Activated T-helper 2 cell treated with anti-CD3 and anti-CD28 coated beads, Interferon-gamma antibody, Interleukin-2, Interleukin-4, amounts not matched to agents 10 μg/mL and 5 μg/mL and 100 μg/mL, durations not matched to agents 14 hours and 24 hours and 36 hours (primary cell): ENCODE data around the gene GAD1. TPM values are rescaled to one million over a fixed set of nuclear protein-coding genes. Genes with fewer than 3 reads are reported as not detected.

Experiments used
- DNase-seq: peaks from one replicate; pipeline ENCODE4 v3.0.0; 2021; ENCODE audit warnings: low spot score
- H3K27ac Mint-ChIP-seq: one replicate; pipeline ENCODE4 v1.8.0; 2021; ENCODE audit warnings: mixed read lengths
- H3K27me3 Mint-ChIP-seq: one replicate; pipeline ENCODE4 v1.8.0; 2021; ENCODE audit warnings: low read depth, mixed read lengths
- H3K36me3 Mint-ChIP-seq: one replicate; pipeline ENCODE4 v1.8.0; 2021; ENCODE audit warnings: low read depth, mixed read lengths
- H3K4me1 Mint-ChIP-seq: one replicate; pipeline ENCODE4 v1.8.0; 2021; ENCODE audit warnings: low read depth, mixed read lengths
- H3K4me3 Mint-ChIP-seq: one replicate; pipeline ENCODE4 v1.8.0; 2021; ENCODE audit warnings: low read depth, mild to moderate bottlenecking, moderate library complexity, mixed read lengths
- H3K9me3 Mint-ChIP-seq: one replicate; pipeline ENCODE4 v1.8.0; 2021; ENCODE audit warnings: mixed read lengths
- intact Hi-C: fragments of 100-400 bp; cut with micrococcal nuclease; formaldehyde crosslinking; loops from one replicate; pipeline ENCODE4 v1.15.1; 2023
- total RNA-seq: library from RNA; stranded (reverse); gene quantifications from 2 replicates; pipeline ENCODE4 v1.2.3, GENCODE V29; 2022

Gene GAD1
- total RNA-seq, 1 donor from 2014 or later: 41.4 TPM

DNA sequence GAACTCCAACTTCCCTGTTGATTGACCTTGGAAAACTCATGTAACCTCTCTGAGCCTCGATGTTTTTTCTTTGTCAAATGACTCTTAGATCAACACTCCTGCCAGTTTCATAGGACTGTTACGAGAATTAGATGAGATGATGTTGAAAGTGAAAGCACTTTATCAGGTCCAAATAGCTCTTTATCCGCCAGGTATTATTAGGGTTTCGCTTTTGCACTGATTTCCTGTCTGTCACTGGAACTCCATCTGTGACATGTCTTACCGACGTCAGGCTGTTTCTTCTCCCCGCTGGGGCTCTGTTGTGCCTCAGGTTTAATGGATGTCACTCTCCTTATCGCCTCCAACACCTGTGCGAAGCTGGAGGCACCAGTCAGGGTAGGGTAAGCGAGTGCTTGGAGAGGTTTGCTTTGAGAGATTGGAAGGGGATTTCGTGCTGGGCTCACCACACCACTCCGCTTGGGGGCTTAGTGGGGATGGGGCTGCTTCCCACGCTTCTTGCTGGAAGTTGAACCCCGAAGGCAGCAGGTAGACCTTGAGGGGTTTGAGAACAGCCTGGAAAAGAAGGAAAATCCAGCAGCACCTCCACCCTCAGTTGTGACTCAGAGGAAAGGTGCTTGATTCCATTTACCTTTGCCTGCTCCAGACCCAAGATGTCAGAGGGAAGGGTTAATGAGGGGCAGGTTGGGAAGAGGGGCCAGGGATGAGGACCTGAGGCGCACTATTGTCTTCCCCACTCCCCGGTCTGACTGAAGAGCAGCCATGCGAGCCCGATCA lies 4.3 kb downstream of the GAD1 start:
- Mint-ChIP-seq H3K9me3 (no peaks in the 10 kb centered on the region), H3K4me3 (peak overlapping the region; percentile 60), H3K36me3 (peaks cover 54% of the 10 kb centered on the region), H3K4me1 (peaks cover 35% of the 10 kb centered on the region), H3K27me3 (peaks cover 51% of the 10 kb centered on the region), H3K27ac (no peak overlapping the region)
- intact Hi-C loops: no loop called here
- DNase-seq: no peak

DNA sequence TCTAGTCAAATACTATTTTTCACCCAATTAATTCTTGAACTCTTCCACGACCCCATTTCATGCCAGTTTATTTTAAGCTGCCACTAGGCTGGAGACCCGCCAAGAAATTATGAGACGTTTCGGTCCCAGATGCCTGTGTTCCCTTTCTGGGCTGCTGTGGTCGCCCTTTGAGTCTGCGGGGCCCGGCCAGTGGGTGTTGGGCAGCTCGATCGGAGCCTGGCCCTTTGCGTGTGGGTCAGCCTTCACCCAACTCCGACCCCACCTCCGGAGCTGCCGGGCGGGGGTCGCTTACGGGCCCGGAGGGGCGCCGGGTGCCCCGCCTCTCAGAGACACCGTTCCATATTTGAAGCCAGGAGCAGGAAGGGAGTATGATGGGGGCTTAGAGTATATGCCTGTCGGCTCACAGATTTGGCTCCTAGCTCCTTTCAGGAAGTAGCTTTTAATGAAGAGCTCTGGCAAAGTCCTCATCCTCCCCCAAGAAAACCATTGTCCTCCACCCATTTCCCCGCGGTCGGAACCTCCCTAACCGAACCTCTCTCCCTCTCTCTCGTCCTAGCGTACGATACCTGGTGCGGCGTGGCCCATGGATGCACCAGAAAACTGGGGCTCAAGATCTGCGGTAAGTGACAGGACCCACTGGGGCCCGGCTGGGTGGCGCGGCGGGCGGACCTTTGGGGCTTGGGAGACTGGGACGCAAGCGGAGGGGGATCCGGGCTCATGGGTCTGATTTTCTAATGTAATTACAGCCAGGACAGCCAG lies 5.0 kb downstream of the GAD1 start:
- Mint-ChIP-seq H3K9me3 (no peaks in the 10 kb centered on the region), H3K4me1 (peaks cover 35% of the 10 kb centered on the region), H3K36me3 (peaks cover 54% of the 10 kb centered on the region), H3K27me3 (peaks cover 54% of the 10 kb centered on the region), H3K27ac (no peak overlapping the region), H3K4me3 (peak overlapping the region; percentile 60)
- DNase-seq: no peak
- intact Hi-C loops: no loop called here

DNA sequence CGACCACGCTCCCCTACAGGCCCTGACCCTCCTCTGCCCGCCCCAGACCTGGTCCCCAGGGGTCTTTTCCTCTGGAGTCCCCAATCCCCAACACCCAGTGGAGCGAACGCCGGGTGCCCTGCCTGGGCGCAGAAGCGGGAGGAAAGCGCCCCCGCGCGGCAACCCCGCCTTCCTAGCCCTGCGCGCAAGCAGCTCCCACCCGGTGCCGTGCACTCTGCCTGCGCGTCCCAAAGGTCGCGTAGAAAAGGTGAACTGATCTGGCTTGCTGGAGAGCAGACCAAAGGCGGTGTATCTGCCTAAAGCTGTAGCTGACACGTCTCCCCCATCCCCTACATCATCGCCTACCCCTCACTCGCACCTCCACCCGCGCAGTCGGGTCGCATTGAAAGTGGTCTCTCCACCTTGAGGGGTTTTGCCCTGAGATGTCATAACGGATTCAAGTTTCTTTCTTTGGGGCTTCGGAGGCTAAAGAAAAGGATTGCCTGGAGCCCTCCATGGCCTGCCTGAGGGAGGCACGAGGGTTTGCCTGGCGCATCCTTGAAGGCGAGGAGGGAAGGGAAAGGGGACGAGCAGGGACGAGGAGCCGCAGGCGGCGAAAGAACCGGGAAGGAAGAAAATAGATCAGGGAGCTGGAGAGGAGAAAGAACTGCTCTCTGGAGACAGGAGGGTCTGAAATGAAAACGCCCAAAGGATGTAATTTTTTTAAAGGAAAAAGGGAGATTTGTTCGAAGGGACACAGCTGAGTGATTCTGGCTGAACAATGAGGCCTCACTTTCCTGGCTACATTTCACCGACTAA lies 5.8 kb downstream of the GAD1 start:
- Mint-ChIP-seq H3K4me1 (peaks cover 35% of the 10 kb centered on the region), H3K9me3 (no peaks in the 10 kb centered on the region), H3K27ac (no peak overlapping the region), H3K27me3 (peaks cover 54% of the 10 kb centered on the region), H3K36me3 (peaks cover 54% of the 10 kb centered on the region), H3K4me3 (peak overlapping the region; percentile 41)
- intact Hi-C loops: no loop called here
- DNase-seq: no peak

DNA sequence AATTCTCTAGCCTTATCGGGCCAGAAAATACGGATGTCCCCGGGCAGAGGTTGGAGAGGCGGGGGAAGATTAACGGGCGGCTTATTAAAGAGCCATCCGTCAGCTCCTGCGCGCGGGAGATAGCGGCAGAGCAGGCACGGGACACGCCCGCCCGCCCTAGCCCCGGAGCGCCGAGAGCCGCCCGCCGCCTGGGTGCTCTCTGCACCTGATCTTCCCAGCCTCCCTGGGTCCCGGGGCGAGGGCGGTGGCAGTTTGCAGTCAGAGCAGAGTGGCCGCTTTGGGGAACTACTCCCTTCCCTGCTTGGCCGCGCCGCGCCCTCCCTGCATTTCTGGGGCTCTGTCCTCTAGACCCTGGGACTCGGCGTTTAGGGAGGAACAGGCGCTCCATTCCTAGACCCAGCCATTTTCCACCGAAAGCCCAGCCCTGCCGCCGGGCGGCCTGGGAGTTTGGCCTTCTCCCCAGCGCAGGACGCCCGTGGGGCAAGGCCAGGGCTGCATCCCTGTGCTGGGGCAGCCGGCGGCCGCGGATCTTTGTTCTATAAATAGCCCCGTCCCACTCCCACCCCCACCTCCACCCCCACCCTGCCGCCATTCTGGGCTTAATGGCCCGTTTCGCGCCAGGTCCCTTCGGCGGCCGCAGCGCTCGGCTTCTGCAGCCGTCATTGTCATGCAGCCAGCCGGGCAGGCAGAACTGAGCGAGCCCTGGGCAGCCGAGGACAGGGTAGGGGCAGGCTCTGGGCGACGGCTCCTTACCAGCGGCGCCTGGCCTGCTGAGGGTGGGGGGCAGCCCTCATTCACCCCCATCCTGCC lies 6.6 kb downstream of the GAD1 start:
- no peak for DNase-seq
- Mint-ChIP-seq H3K4me3 (peak overlapping the region; percentile 41), H3K4me1 (peaks cover 35% of the 10 kb centered on the region), H3K36me3 (peaks cover 52% of the 10 kb centered on the region), H3K27me3 (peaks cover 53% of the 10 kb centered on the region), H3K9me3 (no peaks in the 10 kb centered on the region), H3K27ac (no peak overlapping the region)
- intact Hi-C loops: no loop called here

DNA sequence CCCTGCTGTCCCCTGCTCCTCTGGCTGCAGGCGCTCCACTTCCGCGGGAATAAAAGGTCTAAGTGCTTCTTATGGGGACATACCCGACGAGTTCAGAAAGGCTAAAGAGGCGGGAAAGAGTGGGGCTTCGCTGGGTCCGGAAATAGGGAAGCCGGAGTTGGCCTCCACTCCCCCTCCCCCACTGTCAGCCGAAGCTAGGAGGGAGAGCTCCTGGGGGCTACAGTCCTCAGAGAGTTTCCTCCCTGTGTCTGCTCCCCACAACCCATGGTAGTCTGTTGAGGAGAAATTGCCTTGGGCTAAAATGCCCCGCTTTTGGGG lies 7.2 kb downstream of the GAD1 start:
- H3K4me1 Mint-ChIP-seq: peaks cover 30% of the 10 kb centered on the region
- intact Hi-C loops: no loop called here
- H3K27ac Mint-ChIP-seq: no peak overlapping the region
- peaks cover 49% of the 10 kb centered on the region for H3K36me3 Mint-ChIP-seq
- DNase-seq: no peak
- no peaks in the 10 kb centered on the region for H3K9me3 Mint-ChIP-seq
- H3K27me3 Mint-ChIP-seq: peaks cover 49% of the 10 kb centered on the region
- H3K4me3 Mint-ChIP-seq: no peak overlapping the region

DNA sequence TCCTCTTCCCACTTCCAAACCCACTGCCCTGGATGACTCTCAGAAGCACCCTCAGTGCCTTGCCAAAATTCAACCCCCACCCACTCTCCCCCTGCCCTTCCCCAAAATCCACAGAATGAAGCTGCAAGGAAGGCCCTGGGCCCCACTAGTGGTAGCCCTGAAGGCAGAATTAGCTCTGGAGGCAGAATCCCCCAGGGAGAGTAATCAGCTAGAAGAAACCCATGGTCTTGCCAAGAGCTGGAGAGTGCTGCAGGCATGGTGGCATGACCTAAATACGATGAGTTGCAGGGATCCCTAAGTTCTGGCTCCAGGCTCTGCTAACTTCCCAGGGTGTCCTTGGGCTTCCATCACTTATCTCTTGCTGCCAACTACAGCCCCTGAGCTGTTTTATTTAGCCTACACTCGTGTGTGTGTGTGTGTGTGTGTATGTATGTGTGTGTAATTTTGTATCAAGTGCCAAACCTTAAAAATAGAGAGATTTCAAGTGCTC lies 7.9 kb downstream of the GAD1 start:
- intact Hi-C loops: no loop called here
- Mint-ChIP-seq H3K4me1 (peaks cover 28% of the 10 kb centered on the region), H3K27ac (no peak overlapping the region), H3K36me3 (peaks cover 49% of the 10 kb centered on the region), H3K27me3 (peaks cover 46% of the 10 kb centered on the region), H3K9me3 (no peaks in the 10 kb centered on the region), H3K4me3 (no peak overlapping the region)
- no peak for DNase-seq

DNA sequence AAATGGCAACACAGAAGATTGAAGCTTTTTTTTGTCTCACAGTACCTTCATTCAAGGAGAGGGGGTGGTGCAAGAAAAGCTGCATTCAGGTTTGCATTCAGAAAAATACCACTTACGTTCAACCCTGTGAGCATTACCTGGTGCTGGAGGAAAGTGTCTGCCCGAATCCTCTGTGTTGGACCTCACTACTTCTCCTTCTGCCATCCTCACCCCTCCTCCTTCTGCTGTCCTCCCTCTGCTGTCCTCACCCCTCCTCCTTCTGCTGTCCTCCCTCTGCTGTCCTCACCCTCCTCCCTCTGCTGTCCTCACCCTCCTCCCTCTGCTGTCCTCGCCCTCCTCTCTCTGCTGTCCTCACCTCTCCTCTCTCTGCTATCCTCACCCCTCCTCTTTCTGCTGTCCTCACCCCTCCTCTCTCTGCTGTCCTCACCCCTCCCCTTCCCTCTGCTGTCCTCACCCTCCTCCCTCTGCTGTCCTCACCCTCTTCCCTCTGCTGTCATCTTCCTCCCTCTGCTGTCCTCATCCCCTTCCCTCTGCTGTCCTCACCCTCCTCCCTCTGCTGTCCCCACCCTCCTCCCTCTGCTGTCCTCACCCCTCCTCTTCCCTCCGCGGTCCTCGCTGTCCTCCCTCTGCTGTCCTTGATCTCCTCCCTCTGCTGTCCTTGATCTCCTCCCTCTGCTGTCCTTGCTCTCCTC lies 11.3 kb downstream of the GAD1 start:
- H3K27ac Mint-ChIP-seq: no peak overlapping the region
- no peak for DNase-seq
- intact Hi-C loops: no loop called here
- no peaks in the 10 kb centered on the region for H3K9me3 Mint-ChIP-seq
- H3K36me3 Mint-ChIP-seq: peaks cover 50% of the 10 kb centered on the region
- H3K27me3 Mint-ChIP-seq: peaks cover 23% of the 10 kb centered on the region
- no peak overlapping the region for H3K4me3 Mint-ChIP-seq
- H3K4me1 Mint-ChIP-seq: peaks cover 5% of the 10 kb centered on the region

DNA sequence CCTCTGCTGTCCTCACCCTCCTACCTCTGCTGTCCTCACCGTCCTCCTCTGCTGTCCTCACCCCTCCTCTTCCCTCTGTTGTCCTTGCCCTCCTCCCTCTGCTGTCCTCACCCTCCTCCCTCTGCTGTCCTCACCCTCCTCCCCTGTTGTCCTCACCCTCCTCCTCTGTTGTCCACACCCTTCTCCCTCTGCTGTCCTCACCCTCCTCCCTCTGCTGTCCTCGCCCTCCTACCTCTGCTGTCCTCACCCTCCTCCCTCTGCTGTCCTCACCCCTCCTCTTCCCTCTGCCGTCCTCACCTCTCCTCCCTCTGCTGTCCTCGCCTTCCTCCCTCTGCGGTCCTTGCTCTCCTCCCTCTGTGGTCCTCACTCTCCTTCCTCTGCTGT lies 11.8 kb downstream of the GAD1 start:
- Mint-ChIP-seq H3K27ac (no peak overlapping the region), H3K4me1 (peaks cover 5% of the 10 kb centered on the region), H3K27me3 (peaks cover 23% of the 10 kb centered on the region), H3K9me3 (no peaks in the 10 kb centered on the region), H3K36me3 (peaks cover 56% of the 10 kb centered on the region), H3K4me3 (no peak overlapping the region)
- intact Hi-C loops: no loop called here
- no peak for DNase-seq

DNA sequence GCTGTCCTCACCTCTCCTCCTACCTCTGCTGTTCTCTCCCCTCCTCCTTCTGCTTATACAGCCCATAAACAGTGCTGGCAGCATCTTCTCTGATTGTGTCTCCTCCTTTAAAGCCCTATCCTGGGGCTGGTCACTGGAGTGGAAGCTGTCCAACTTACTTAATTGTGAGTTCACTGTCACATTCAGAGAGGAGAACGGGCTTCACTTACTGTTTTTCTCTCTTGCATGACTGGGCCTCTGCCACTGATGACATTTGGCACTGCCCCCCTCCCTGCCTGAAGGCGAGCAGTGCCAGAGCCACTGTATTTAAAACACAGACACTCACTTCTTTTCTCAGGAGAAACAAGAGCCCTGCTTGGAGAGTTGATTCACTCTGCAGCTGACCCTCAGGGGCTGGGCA lies 12.3 kb downstream of the GAD1 start:
- Mint-ChIP-seq H3K27me3 (peaks cover 20% of the 10 kb centered on the region), H3K9me3 (no peaks in the 10 kb centered on the region), H3K4me1 (peaks cover 3% of the 10 kb centered on the region), H3K27ac (no peak overlapping the region), H3K36me3 (peaks cover 58% of the 10 kb centered on the region), H3K4me3 (no peak overlapping the region)
- DNase-seq: no peak
- intact Hi-C loops: no loop called here

DNA sequence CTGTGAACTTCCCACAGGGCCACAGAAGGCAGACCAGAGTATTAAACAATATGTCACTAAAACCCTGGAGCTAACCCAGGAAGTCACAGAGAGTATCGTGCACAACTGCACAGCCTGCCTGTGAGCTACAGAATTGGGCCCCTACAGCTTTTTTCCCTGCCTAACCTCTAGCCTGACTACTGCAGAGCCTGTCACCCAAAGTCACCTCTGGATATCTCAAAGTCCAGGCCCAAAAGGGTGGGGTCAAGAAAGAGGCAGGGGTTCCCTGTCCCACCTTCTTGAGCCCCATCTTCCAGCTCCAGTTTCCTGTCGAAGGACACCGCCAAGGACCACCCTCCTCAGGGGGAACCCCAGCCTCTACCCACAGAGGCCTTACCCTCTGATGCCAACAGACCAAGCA lies 13.5 kb downstream of the GAD1 start:
- intact Hi-C loops: no loop called here
- Mint-ChIP-seq H3K36me3 (peaks cover 52% of the 10 kb centered on the region), H3K4me1 (peaks cover 1% of the 10 kb centered on the region)

DNA sequence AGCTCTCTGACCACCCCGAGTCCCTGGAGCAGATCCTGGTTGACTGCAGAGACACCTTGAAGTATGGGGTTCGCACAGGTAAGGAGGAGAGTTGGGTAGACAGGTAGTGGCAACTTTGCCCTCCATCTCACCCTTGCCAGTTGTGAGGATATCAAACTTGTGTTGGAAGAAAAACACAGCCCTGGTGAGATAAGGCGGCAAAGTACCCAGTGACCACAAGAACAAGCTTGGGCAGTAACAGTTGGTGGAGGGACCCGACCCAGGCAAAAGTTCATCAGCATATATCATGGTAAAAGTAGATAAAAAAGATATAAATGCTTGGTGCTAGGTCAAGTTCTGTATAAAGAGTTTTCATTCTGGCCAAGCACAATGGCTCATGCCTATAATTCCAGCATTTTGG lies 14.4 kb downstream of the GAD1 start:
- Mint-ChIP-seq H3K27me3 (peaks cover 6% of the 10 kb centered on the region), H3K27ac (no peak overlapping the region), H3K9me3 (no peaks in the 10 kb centered on the region), H3K4me1 (peaks cover 1% of the 10 kb centered on the region), H3K4me3 (no peak overlapping the region), H3K36me3 (peaks cover 54% of the 10 kb centered on the region)
- DNase-seq: no peak
- intact Hi-C loops: no loop called here

More for the DNA sequence above, 13.5 kb downstream of the GAD1 start:
- Mint-ChIP-seq H3K27me3 (peaks cover 11% of the 10 kb centered on the region), H3K27ac (no peak overlapping the region), H3K4me3 (no peak overlapping the region), H3K9me3 (no peaks in the 10 kb centered on the region)
- no peak for DNase-seq

DNA sequence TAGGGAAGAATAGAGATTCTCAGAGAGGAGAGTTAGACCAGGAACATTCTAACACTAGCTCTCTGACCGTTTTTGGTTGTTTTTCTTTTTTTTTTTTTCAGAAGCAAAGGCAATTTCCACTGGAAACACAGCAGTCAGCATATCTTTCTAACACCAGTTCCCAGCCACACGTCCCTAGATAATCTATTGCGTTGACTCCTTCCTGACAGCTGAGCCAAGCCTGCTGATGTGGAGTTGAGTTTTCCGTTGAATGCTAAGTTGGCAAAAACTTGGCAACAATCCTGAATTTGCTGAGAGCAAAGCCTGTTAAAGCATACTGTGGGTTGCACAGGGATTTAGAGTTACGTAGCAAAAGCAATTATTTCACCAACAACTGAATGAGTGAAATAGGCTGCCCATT lies 19.3 kb downstream of the GAD1 start:
- Mint-ChIP-seq H3K4me1 (peaks cover 4% of the 10 kb centered on the region), H3K4me3 (no peak overlapping the region), H3K27ac (no peak overlapping the region), H3K36me3 (peaks cover 56% of the 10 kb centered on the region), H3K27me3 (no peaks in the 10 kb centered on the region), H3K9me3 (no peaks in the 10 kb centered on the region)
- no peak for DNase-seq
- intact Hi-C loops: no loop called here
